BE2C (cell line): ENCODE measurements around the gene TMEM80.

ENCODE experiments used
- DNase-seq: peaks from one replicate; pipeline ENCODE4 v3.0.0-alpha.2; 2020
- H3K27me3 ChIP-seq: fragments of 250-450 bp; sonication (Bioruptor Pico); 2 replicates; pipeline ENCODE4 v1.5.1; 2020; ENCODE audit warnings: mild to moderate bottlenecking
- H3K36me3 ChIP-seq: fragments of 250-450 bp; sonication (Bioruptor Pico); 2 replicates; pipeline ENCODE4 v1.5.1; 2020; ENCODE audit warnings: mild to moderate bottlenecking
- H3K4me1 ChIP-seq: fragments of 250-450 bp; sonication (Bioruptor Pico); 2 replicates; pipeline ENCODE4 v1.5.1; 2020
- H3K4me3 ChIP-seq: 2 replicates; pipeline ENCODE4 v1.5.1; 2011; ENCODE audit warnings: low read depth, low read length
- H3K9me3 ChIP-seq: fragments of 250-450 bp; sonication (Bioruptor Pico); 2 replicates; pipeline ENCODE4 v1.5.1; 2020
- TF ChIP-seq, protein P1 (sequence below): IDR thresholded peaks from 2 replicates; pipeline ENCODE4 v1.5.1; 2012; ENCODE audit warnings: mild to moderate bottlenecking, low read depth, low read length

The TMEM80 gene

DNA sequence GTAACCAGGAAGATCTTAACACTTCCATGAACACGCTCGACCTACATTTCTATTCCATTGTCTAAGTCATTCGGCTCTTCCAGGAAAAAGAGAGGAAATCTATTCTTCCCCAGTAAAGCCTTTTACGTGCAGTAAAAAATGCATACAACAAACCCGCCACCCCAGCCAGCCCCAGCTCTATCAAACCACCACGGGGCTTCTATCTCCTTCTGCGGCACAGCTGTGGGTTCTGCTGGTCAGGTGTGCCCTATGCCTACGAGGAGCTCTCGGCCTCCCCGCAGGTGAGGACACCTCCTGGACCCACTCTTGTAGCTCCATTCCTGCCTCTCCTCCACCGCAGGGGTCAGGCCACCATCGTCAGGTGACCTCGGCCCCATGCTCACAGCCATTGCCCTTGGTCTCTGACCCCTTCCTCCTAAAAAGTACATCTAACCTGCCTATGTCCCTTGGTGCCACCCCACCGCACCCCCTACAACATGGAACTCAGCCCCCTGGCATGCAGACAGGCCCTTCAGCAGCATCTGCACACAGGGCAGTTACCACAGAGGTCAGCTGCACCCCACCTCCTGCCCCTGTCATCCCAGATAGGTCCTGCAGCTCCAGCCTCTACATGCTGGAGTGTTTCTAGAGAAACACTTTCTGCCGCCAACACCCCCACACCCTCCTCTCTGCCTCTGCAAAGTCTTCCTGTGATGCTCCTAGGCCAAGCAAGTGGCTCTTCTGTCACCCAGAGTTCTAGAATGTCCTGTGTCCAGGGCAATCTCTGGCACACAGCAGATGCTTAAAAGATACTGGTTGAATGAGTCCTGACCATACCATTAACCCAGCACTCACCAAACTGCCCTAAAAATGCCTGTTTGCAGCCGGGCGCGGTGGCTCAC lies 3.7 kb upstream of the TMEM80 start:
- Histone ChIP-seq H3K27me3 (no peaks in the 10 kb centered on the region), H3K4me1 (no peaks in the 10 kb centered on the region), H3K36me3 (no peaks in the 10 kb centered on the region; the same call in 1 of the 2 replicates), H3K9me3 (no peaks in the 10 kb centered on the region), H3K4me3 (no peak overlapping the region)
- no peak for DNase-seq
- TF ChIP-seq, protein P1, sequence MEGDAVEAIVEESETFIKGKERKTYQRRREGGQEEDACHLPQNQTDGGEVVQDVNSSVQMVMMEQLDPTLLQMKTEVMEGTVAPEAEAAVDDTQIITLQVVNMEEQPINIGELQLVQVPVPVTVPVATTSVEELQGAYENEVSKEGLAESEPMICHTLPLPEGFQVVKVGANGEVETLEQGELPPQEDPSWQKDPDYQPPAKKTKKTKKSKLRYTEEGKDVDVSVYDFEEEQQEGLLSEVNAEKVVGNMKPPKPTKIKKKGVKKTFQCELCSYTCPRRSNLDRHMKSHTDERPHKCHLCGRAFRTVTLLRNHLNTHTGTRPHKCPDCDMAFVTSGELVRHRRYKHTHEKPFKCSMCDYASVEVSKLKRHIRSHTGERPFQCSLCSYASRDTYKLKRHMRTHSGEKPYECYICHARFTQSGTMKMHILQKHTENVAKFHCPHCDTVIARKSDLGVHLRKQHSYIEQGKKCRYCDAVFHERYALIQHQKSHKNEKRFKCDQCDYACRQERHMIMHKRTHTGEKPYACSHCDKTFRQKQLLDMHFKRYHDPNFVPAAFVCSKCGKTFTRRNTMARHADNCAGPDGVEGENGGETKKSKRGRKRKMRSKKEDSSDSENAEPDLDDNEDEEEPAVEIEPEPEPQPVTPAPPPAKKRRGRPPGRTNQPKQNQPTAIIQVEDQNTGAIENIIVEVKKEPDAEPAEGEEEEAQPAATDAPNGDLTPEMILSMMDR, result no peak

- no peaks in the 10 kb centered on the region; the same call in 1 of the 2 replicates for H3K36me3 ChIP-seq
- TF ChIP-seq, protein P1, result no peak
- no peaks in the 10 kb centered on the region for H3K4me1 ChIP-seq
- no peaks in the 10 kb centered on the region for H3K27me3 ChIP-seq
- DNase-seq, result no peak
- no peak overlapping the region for H3K4me3 ChIP-seq
- no peaks in the 10 kb centered on the region for H3K9me3 ChIP-seq
Observed at GRCh38 chr11:692824-693414, 2.7 kb upstream of the TMEM80 start.

DNA sequence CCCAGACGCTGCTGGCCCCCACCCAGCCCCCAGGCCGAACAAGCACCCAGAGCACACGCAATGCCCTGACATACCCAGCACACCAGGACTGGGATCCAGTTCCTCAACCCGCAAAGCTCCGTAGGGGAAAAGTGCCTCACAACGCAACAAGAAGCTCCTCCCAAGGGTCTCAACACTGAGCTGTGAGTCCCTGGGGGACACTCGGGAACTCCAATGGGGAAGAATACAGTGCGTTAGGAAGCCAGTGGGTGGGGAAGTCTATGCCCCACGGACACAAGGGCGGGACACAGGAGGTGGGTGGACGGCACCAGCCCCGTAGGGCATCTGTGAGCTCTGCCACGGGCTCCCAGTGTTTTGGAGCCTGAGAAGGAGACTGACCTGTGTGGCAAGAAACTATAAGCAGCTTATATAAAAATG lies 2.2 kb upstream of the TMEM80 start:
- peak overlapping the region; percentile 41 for H3K4me3 ChIP-seq
- no peaks in the 10 kb centered on the region for H3K4me1 ChIP-seq
- no peaks in the 10 kb centered on the region; the same call in 1 of the 2 replicates for H3K36me3 ChIP-seq
- H3K27me3 ChIP-seq, result no peaks in the 10 kb centered on the region
- H3K9me3 ChIP-seq, result no peaks in the 10 kb centered on the region
- no peak for DNase-seq
- TF ChIP-seq, protein P1, result no peak

GRCh38 chr11:693887-694562 lies 1.6 kb upstream of the TMEM80 start:
- Histone ChIP-seq H3K4me1 (no peaks in the 10 kb centered on the region), H3K4me3 (peak overlapping the region; percentile 41), H3K27me3 (no peaks in the 10 kb centered on the region), H3K36me3 (no peaks in the 10 kb centered on the region), H3K9me3 (no peaks in the 10 kb centered on the region)
- DNase-seq, result no peak
- TF ChIP-seq, protein P1, result no peak

DNA sequence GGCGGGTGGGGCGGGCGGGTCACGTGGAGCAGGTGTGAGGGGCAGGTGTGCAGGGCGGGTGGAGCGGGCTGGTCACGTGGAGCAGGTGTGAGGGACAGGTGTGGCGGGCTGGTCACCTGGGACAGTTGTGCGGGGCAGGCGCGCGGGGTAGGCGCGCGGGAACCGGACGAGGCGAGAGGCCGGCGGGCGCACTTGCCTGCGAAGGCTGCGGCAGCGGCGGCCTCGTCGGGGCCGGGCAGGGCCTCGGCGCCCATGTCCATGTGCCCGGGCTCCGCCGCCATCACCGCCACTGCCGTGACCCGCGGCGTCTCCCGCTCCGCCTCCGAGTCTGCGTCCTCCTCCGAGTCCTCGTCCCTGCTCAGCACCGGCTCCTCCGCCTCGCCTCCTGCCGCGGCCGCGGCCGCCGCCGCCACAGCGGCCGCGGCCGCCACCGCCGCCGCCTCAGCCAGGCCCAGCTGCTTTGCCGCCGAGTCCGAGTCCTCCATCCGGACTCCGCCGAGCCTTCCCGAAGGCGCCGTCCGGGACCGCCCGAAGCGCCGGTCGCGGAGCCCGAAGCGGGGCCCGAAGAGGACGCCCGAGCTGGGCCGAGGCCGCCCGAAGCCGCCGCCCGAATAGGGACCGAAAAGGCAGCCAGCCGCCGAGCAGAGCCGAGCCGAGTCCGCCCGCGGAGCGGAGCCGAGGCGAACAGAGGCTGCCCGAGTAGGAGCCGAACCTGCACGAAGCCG lies 891 bp upstream of the TMEM80 start, which contains the start of gene DEAF1:
Gene DEAF1, minus strand, starts transcription at position 660 of the 725 bp plus-strand sequence. Its CDS starts 175 bp downstream, at position 485.
- Histone ChIP-seq H3K4me3 (peak within 1 kb of the TSS; percentile 74), H3K4me1 (no peaks in the 10 kb centered on the region), H3K36me3 (no peaks in the 10 kb centered on the region), H3K27me3 (no peaks in the 10 kb centered on the region), H3K9me3 (no peaks in the 10 kb centered on the region)
- peak; percentile 96 for DNase-seq
- TF ChIP-seq, protein P1, result no peak
